GM12864 (cell line): ENCODE results near the gene CHCHD3.

Source experiments
- DNase-seq: peaks from one replicate; pipeline ENCODE4 v3.0.0-alpha.2; 2011; ENCODE audit warnings: low read depth
- H3K4me3 ChIP-seq: 2 replicates; pipeline ENCODE4 v1.5.1; 2011; ENCODE audit warnings: mild to moderate bottlenecking, low read depth, low read length, control low read depth
- CTCF ChIP-seq: IDR thresholded peaks from 2 replicates; pipeline ENCODE4 v1.5.1; 2011; ENCODE audit warnings: low read depth, mild to moderate bottlenecking, moderate library complexity, low read length, control low read depth, inconsistent platforms; ENCODE audit errors: missing control alignments

CHCHD3 gene

GRCh38 chr7:132861940-132862554 lies 219.8 kb downstream of the CHCHD3 start:
- H3K4me3 ChIP-seq: no peak overlapping the region
- no peak for DNase-seq
- no peak for TF ChIP-seq CTCF

GRCh38 chr7:132861424-132861823 lies 220.5 kb downstream of the CHCHD3 start:
- H3K4me3 ChIP-seq: no peak overlapping the region
- no peak for TF ChIP-seq CTCF
- DNase-seq: no peak

- DNase-seq: no peak
- TF ChIP-seq CTCF: no peak
- no peak overlapping the region for H3K4me3 ChIP-seq
Observed at GRCh38 chr7:132859199-132859598, 222.7 kb downstream of the CHCHD3 start.

GRCh38 chr7:132858760-132859159 lies 223.1 kb downstream of the CHCHD3 start:
- H3K4me3 ChIP-seq: no peak overlapping the region
- TF ChIP-seq CTCF: no peak
- no peak for DNase-seq

GRCh38 chr7:132858251-132858650 lies 223.6 kb downstream of the CHCHD3 start:
- H3K4me3 ChIP-seq: no peak overlapping the region
- no peak for DNase-seq
- TF ChIP-seq CTCF: no peak

GRCh38 chr7:132857703-132858102 lies 224.2 kb downstream of the CHCHD3 start:
- TF ChIP-seq CTCF: no peak
- H3K4me3 ChIP-seq: no peak overlapping the region
- no peak for DNase-seq

- TF ChIP-seq CTCF: no peak
- H3K4me3 ChIP-seq: no peak overlapping the region
- DNase-seq: no peak
Observed at GRCh38 chr7:132857031-132857430, 224.9 kb downstream of the CHCHD3 start.
